ENCODE results near the gene TNFRSF12A. TPM values are rescaled to one million over a fixed set of nuclear protein-coding genes. Genes with fewer than 3 reads are reported as not detected.

Gene TNFRSF12A
- total and polyA plus RNA-seq, 7 donors: 69.5 to 889 (median 164) TPM

- no peak for ATAC-seq
- TF ChIP-seq, protein P1, sequence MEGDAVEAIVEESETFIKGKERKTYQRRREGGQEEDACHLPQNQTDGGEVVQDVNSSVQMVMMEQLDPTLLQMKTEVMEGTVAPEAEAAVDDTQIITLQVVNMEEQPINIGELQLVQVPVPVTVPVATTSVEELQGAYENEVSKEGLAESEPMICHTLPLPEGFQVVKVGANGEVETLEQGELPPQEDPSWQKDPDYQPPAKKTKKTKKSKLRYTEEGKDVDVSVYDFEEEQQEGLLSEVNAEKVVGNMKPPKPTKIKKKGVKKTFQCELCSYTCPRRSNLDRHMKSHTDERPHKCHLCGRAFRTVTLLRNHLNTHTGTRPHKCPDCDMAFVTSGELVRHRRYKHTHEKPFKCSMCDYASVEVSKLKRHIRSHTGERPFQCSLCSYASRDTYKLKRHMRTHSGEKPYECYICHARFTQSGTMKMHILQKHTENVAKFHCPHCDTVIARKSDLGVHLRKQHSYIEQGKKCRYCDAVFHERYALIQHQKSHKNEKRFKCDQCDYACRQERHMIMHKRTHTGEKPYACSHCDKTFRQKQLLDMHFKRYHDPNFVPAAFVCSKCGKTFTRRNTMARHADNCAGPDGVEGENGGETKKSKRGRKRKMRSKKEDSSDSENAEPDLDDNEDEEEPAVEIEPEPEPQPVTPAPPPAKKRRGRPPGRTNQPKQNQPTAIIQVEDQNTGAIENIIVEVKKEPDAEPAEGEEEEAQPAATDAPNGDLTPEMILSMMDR (IDR thresholded peaks at IDR 0.05): no peak
- Histone ChIP-seq H3K36me3 (ENCODE audit: insufficient read depth in 1 of 2, low read depth in 1 of 2) (peaks cover 0 to 10% of the 10 kb centered on the region in 2 donors), H3K9me3 (no peaks in the 10 kb centered on the region), H3K4me1 (peaks cover 3% of the 10 kb centered on the region), H3K27ac (no peak overlapping the region), H3K4me3 (no peak overlapping the region), H3K27me3 (ENCODE audit: insufficient read depth in 3 of 3, low read length in 2 of 3) (peaks cover 0 to 4% (median 0%) of the 10 kb centered on the region in 3 donors)
- intact Hi-C loops (cut with DNase I): no loop called here
- WGBS, 3 donors: 65 to 71% (median 70%) methylated on average over 12 of the region's 12 CpGs
- no peak for DNase-seq
These were observed 18.9 kb upstream of the TNFRSF12A start for GRCh38 chr16:3001316-3001715.

- peaks cover 3% of the 10 kb centered on the region for H3K4me1 ChIP-seq
- ATAC-seq (peak; percentile 97 to 99 (median 98)), DNase-seq (peak; percentile 95 to 98)
- H3K9me3 ChIP-seq: no peaks in the 10 kb centered on the region
- H3K27ac ChIP-seq: no peak overlapping the region
- H3K4me3 ChIP-seq: peak overlapping the region; percentile 13
- H3K36me3 ChIP-seq (ENCODE audit: insufficient read depth in 1 of 2, low read depth in 1 of 2): peaks cover 0 to 22% of the 10 kb centered on the region in 2 donors
- H3K27me3 ChIP-seq (ENCODE audit: insufficient read depth in 3 of 3, low read length in 2 of 3): peaks cover 0 to 4% (median 0%) of the 10 kb centered on the region in 3 donors
- WGBS, 3 donors: 6 to 11% (median 6%) methylated on average over 37 to 58 of the region's 58 CpGs
- TF ChIP-seq, protein P1 (IDR thresholded peaks at IDR 0.05): peak; percentile 33
- intact Hi-C loops (cut with DNase I): no loop called here
These were observed 16.4 kb upstream of the TNFRSF12A start for GRCh38 chr16:3003582-3004270.

GRCh38 chr16:3004319-3004718 lies 15.8 kb upstream of the TNFRSF12A start:
- ATAC-seq: no peak
- TF ChIP-seq, protein P1 (IDR thresholded peaks at IDR 0.05): no peak
- H3K9me3 ChIP-seq: no peaks in the 10 kb centered on the region
- intact Hi-C loops (cut with DNase I): no loop called here
- H3K4me1 ChIP-seq: peaks cover 3% of the 10 kb centered on the region
- H3K36me3 ChIP-seq (ENCODE audit: insufficient read depth in 1 of 2, low read depth in 1 of 2): peaks cover 0 to 22% of the 10 kb centered on the region in 2 donors
- no peak overlapping the region for H3K4me3 ChIP-seq
- H3K27me3 ChIP-seq (ENCODE audit: insufficient read depth in 3 of 3, low read length in 2 of 3): peaks cover 0 to 4% (median 0%) of the 10 kb centered on the region in 3 donors
- WGBS, 3 donors: 0 to 1% (median 0%) methylated on average over 8 to 66 of the region's 67 CpGs
- H3K27ac ChIP-seq: no peak overlapping the region
- DNase-seq: peak in 1 of 2 donors; percentile 39

GRCh38 chr16:3004781-3005284 lies 15.3 kb upstream of the TNFRSF12A start:
- WGBS, 3 donors: 8 to 12% (median 10%) methylated on average over 22 to 25 of the region's 25 CpGs
- no peak for ATAC-seq
- peak overlapping the region; percentile 84 for H3K27ac ChIP-seq

More at GRCh38 chr16:3004781-3005284, 15.3 kb upstream of the TNFRSF12A start:
- Histone ChIP-seq H3K4me1 (peaks cover 3% of the 10 kb centered on the region), H3K27me3 (ENCODE audit: insufficient read depth in 3 of 3, low read length in 2 of 3) (peaks cover 0 to 4% (median 0%) of the 10 kb centered on the region in 3 donors), H3K9me3 (no peaks in the 10 kb centered on the region), H3K36me3 (ENCODE audit: insufficient read depth in 1 of 2, low read depth in 1 of 2) (peaks cover 0 to 22% of the 10 kb centered on the region in 2 donors), H3K4me3 (peak overlapping the region; percentile 70)
- DNase-seq: no peak
- intact Hi-C loops (cut with DNase I): no loop called here
- TF ChIP-seq, protein P1 (IDR thresholded peaks at IDR 0.05): no peak

Measured in psoas muscle (tissue), 8 donors.